HEK293 (cell line): ENCODE data around the gene DYNC2I2.

ENCODE experiments used
- CTCF ChIA-PET: fragments of 350-600 bp; formaldehyde crosslinking; extraction: SDS; loops from one replicate; lab custom pipeline; 2021; ENCODE audit warnings: antibody characterized with exemption; lab: Yijun Ruan, JAX
- POLR2A ChIA-PET: fragments of 300-600 bp; formaldehyde crosslinking; extraction: SDS; loops from one replicate; lab custom pipeline; 2020; ENCODE audit warnings: antibody characterized with exemption, inconsistent platforms; lab: Yijun Ruan, JAX
- H3K27ac ChIP-seq: fragments of 200-500 bp; sonication (Bioruptor generic); 2 replicates; pipeline ENCODE4 v1.5.1; 2014; ENCODE audit warnings: low read depth, low read length, control low read depth, inconsistent platforms; ENCODE audit errors: extremely low read depth
- H3K36me3 ChIP-seq, 2 experiments: fragments of 200-500 bp in 1 of 2; sonication (Bioruptor generic) in 1 of 2; 1 replicate in 1 of 2; 2 replicates in 1 of 2; pipeline ENCODE4 v1.5.1; 2014 to 2017; ENCODE audit warnings: inconsistent platforms in 2 of 2, low read length in 2 of 2; ENCODE audit not compliant: control insufficient read depth in 2 of 2, insufficient read depth in 1 of 2
- H3K4me1 ChIP-seq: fragments of 200-500 bp; sonication (Bioruptor generic); 2 replicates; pipeline ENCODE4 v1.5.1; 2014; ENCODE audit warnings: mild to moderate bottlenecking, low read length, inconsistent platforms; ENCODE audit not compliant: control insufficient read depth, insufficient read depth
- H3K4me3 ChIP-seq: 2 replicates; pipeline ENCODE4 v1.5.1; 2011; ENCODE audit warnings: low read depth, mild to moderate bottlenecking, control low read depth, low read length, moderate library complexity
- H3K9me3 ChIP-seq: fragments of 200-500 bp; sonication (Bioruptor generic); 2 replicates; pipeline ENCODE4 v1.5.1; 2014; ENCODE audit warnings: low read depth, low read length, inconsistent platforms; ENCODE audit not compliant: control insufficient read depth, insufficient read depth
- FEZF1 ChIP-seq: fragments of 450-650 bp; formaldehyde crosslinking; IDR thresholded peaks from 2 replicates; pipeline ENCODE4 v1.5.1; 2016; ENCODE audit warnings: missing biosample characterization, missing genetic modification characterization
- GLIS1 ChIP-seq: fragments of 450-650 bp; formaldehyde crosslinking; IDR thresholded peaks from 2 replicates; pipeline ENCODE4 v1.5.1; 2016; ENCODE audit warnings: missing biosample characterization, missing genetic modification characterization
- KLF1 ChIP-seq: fragments of 450-650 bp; formaldehyde crosslinking; IDR thresholded peaks from 2 replicates; pipeline ENCODE4 v1.5.1; 2016; ENCODE audit warnings: missing biosample characterization, missing genetic modification characterization
- KLF9 ChIP-seq: fragments of 450-650 bp; formaldehyde crosslinking; IDR thresholded peaks from 2 replicates; pipeline ENCODE4 v1.5.1; 2016; ENCODE audit warnings: missing biosample characterization, missing genetic modification characterization, low read depth
- SCRT1 ChIP-seq: fragments of 450-650 bp; formaldehyde crosslinking; IDR thresholded peaks from 2 replicates; pipeline ENCODE4 v1.5.1; 2016; ENCODE audit warnings: missing biosample characterization, missing genetic modification characterization, borderline replicate concordance
- ZBTB20 ChIP-seq: fragments of 450-650 bp; formaldehyde crosslinking; IDR thresholded peaks from 2 replicates; pipeline ENCODE4 v1.5.1; 2016; ENCODE audit warnings: missing biosample characterization, missing genetic modification characterization
- ZBTB48 ChIP-seq: fragments of 450-650 bp; formaldehyde crosslinking; IDR thresholded peaks from 2 replicates; pipeline ENCODE4 v1.5.1; 2016; ENCODE audit warnings: missing biosample characterization, missing genetic modification characterization
- ZNF132 ChIP-seq: fragments of 450-650 bp; formaldehyde crosslinking; IDR thresholded peaks from 2 replicates; pipeline ENCODE4 v1.5.1; 2017; ENCODE audit warnings: missing biosample characterization, missing genetic modification characterization, borderline replicate concordance
- ZNF19 ChIP-seq: fragments of 450-650 bp; formaldehyde crosslinking; IDR thresholded peaks from 2 replicates; pipeline ENCODE4; 2016; ENCODE audit warnings: missing biosample characterization, missing genetic modification characterization, low read depth
- ZNF341 ChIP-seq: fragments of 450-650 bp; formaldehyde crosslinking; IDR thresholded peaks from 2 replicates; pipeline ENCODE4; 2016; ENCODE audit warnings: low read depth, missing biosample characterization, missing genetic modification characterization
- ZNF518A ChIP-seq: fragments of 450-650 bp; formaldehyde crosslinking; conservative IDR thresholded peaks from 2 replicates; pipeline ENCODE4 v1.5.1; 2016; ENCODE audit warnings: low read depth, missing biosample characterization, missing genetic modification characterization
- ZNF571 ChIP-seq: fragments of 450-650 bp; formaldehyde crosslinking; IDR thresholded peaks from 2 replicates; pipeline ENCODE4 v1.5.0; 2017; ENCODE audit warnings: missing biosample characterization, missing genetic modification characterization
- ZNF692 ChIP-seq: fragments of 450-650 bp; formaldehyde crosslinking; IDR thresholded peaks from 2 replicates; pipeline ENCODE4 v1.5.1; 2016; ENCODE audit warnings: missing biosample characterization, missing genetic modification characterization
- ZSCAN23 ChIP-seq: fragments of 450-650 bp; formaldehyde crosslinking; IDR thresholded peaks from 2 replicates; pipeline ENCODE4 v1.5.1; 2016; ENCODE audit warnings: missing biosample characterization, missing genetic modification characterization
- TF ChIP-seq, protein P1 (sequence below): fragments of 450-650 bp; formaldehyde crosslinking; IDR thresholded peaks from 2 replicates; pipeline ENCODE4 v1.5.1; 2017; ENCODE audit warnings: missing biosample characterization, missing genetic modification characterization

The DYNC2I2 gene

DNA sequence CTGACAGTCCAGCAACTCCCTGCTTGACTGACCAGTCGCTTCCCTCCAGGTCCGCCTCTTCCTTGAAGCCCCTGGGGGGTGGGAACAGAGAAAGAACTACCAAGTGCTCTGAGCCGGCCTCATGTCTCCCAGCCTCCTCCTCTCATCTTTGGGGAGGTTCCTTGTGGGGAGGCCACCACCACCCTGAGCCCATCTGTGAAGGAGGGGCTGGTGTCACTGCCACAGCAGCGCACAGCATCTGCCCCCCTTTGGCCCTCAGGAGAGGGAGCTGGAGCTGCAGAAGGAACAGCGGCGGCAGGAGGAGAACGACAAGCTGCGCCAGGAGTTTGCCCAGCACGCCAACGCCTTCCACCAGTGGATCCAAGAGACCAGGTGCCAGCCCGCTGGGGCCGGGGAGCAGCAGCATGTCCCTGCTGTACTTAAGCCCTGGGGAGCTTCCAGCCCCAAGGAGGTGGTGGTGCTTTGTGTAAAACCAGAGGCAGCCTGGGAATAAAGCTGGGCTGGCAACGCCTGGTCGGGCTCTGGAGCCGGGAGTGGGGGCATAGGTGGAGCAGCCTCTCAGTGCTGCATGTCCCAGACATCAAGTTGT, 29.4 kb downstream of the DYNC2I2 start:
- H3K9me3 ChIP-seq, result no peaks in the 10 kb centered on the region
- POLR2A ChIA-PET, result interaction anchor here (1.6 kb wide), 1 partner anchor 8 kb away, joined by 5 read pairs; no protein-coding TSS in a partner anchor
- no peak overlapping the region for H3K4me3 ChIP-seq
- TF ChIP-seq ZNF341 (peak; percentile 29), GLIS1 (tag by site-specific recombination) (peak; percentile 76), FEZF1 (tag by site-specific recombination) (no peak)
- peaks cover 5 to 83% of the 10 kb centered on the region in 2 experiments; a peak in 2 of 3 replicates for H3K36me3 ChIP-seq
- CTCF ChIA-PET, result interaction anchor here (0.6 kb wide), 1 partner anchor 146 kb away, joined by 3 read pairs; no protein-coding TSS in a partner anchor
- no peak overlapping the region for H3K27ac ChIP-seq
- H3K4me1 ChIP-seq, result no peaks in the 10 kb centered on the region

DNA sequence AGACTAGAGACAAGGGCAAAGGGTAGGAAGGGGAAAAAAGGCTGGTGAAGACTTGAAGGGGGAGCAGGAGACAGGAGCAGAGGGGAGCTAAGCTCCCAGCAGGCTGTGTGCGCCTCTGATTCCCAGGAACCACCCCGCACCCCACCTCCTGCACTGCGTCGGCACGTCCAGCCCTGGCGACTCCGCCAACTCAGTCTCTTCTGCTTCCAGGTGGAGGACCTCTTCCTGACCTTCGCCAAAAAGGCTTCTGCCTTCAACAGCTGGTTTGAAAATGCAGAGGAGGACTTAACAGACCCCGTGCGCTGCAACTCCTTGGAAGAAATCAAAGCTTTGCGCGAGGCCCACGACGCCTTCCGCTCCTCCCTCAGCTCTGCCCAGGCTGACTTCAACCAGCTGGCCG, 30.5 kb downstream of the DYNC2I2 start:
- H3K27ac ChIP-seq, result no peak overlapping the region
- peaks cover 7 to 83% of the 10 kb centered on the region in 2 experiments; a peak in 2 of 3 replicates for H3K36me3 ChIP-seq
- TF ChIP-seq, protein P1, sequence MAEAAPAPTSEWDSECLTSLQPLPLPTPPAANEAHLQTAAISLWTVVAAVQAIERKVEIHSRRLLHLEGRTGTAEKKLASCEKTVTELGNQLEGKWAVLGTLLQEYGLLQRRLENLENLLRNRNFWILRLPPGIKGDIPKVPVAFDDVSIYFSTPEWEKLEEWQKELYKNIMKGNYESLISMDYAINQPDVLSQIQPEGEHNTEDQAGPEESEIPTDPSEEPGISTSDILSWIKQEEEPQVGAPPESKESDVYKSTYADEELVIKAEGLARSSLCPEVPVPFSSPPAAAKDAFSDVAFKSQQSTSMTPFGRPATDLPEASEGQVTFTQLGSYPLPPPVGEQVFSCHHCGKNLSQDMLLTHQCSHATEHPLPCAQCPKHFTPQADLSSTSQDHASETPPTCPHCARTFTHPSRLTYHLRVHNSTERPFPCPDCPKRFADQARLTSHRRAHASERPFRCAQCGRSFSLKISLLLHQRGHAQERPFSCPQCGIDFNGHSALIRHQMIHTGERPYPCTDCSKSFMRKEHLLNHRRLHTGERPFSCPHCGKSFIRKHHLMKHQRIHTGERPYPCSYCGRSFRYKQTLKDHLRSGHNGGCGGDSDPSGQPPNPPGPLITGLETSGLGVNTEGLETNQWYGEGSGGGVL (tag by site-specific recombination), result no peak
- TF ChIP-seq ZSCAN23 (tag by site-specific recombination), result no peak

GRCh38 chr9:128625391-128626146, 31.1 kb downstream of the DYNC2I2 start:
- ChIA-PET CTCF (interaction anchor here (0.7 to 4.2 kb wide), 2 partner anchors 9 to 263 kb away, joined by 4 to 20 read pairs; no protein-coding TSS in a partner anchor), POLR2A (interaction anchor here (1.6 kb wide), 1 partner anchor 10 kb away, joined by 5 read pairs; no protein-coding TSS in a partner anchor)
- Histone ChIP-seq H3K9me3 (no peaks in the 10 kb centered on the region), H3K4me1 (no peaks in the 10 kb centered on the region), H3K4me3 (no peak overlapping the region), H3K36me3 (peaks cover 7 to 87% of the 10 kb centered on the region in 2 experiments; a peak in 2 of 3 replicates), H3K27ac (no peak overlapping the region)
- TF ChIP-seq ZNF571, result no peak
- no peak for TF ChIP-seq SCRT1 (tag by site-specific recombination)
- TF ChIP-seq KLF1 (tag by site-specific recombination), result peak; percentile 36; the same call in 1 of the 2 replicates
- TF ChIP-seq ZNF132 (tag by site-specific recombination), result no peak
- TF ChIP-seq KLF9 (tag by site-specific recombination), result peak; percentile 41; the same call in 1 of the 2 replicates
- TF ChIP-seq ZNF518A (tag by site-specific recombination), result no peak
- no peak for TF ChIP-seq ZNF19
- no peak for TF ChIP-seq ZBTB48 (tag by site-specific recombination)
- no peak for TF ChIP-seq ZSCAN23 (tag by site-specific recombination)
- TF ChIP-seq ZBTB20, result no peak
- no peak for TF ChIP-seq ZNF692 (tag by site-specific recombination)

More for the DNA sequence above, 30.5 kb downstream of the DYNC2I2 start:
- no peaks in the 10 kb centered on the region for H3K4me1 ChIP-seq
- no peak overlapping the region for H3K4me3 ChIP-seq
- POLR2A ChIA-PET, result interaction anchor here (0.5 to 1.6 kb wide), 2 partner anchors 9 to 19 kb away, joined by 3 to 5 read pairs; no protein-coding TSS in a partner anchor
- H3K9me3 ChIP-seq, result no peaks in the 10 kb centered on the region
- CTCF ChIA-PET, result interaction anchor here (4.2 kb wide), 1 partner anchor 8 kb away, joined by 20 read pairs; no protein-coding TSS in a partner anchor
